VCaP (cell line): ENCODE data around the gene SNIP1.

ENCODE experiments used
- H3K27ac ChIP-seq: fragments of 450-650 bp; 2 replicates; pipeline ENCODE4 v1.5.1; 2017
- CTCF ChIP-seq: fragments of 450-650 bp; conservative IDR thresholded peaks from 2 replicates; pipeline ENCODE4 v1.5.1; 2017; ENCODE audit warnings: mild to moderate bottlenecking, moderate library complexity

Gene SNIP1

GRCh38 chr1:37495875-37496274 lies 58.2 kb downstream of the SNIP1 start:
- H3K27ac ChIP-seq, result peak overlapping the region; percentile 95
- no peak for TF ChIP-seq CTCF

- peak overlapping the region; percentile 95 for H3K27ac ChIP-seq
- no peak for TF ChIP-seq CTCF
Observed at GRCh38 chr1:37493336-37494098, 60.6 kb downstream of the SNIP1 start.

GRCh38 chr1:37487619-37487984 lies 66.5 kb downstream of the SNIP1 start:
- peak; percentile 68 for TF ChIP-seq CTCF
- H3K27ac ChIP-seq, result peak overlapping the region; percentile 99

GRCh38 chr1:37486680-37487618 lies 67.1 kb downstream of the SNIP1 start:
- TF ChIP-seq CTCF, result peak; percentile 92
- H3K27ac ChIP-seq, result peak overlapping the region; percentile 99

- peak overlapping the region; percentile 99 for H3K27ac ChIP-seq
- TF ChIP-seq CTCF, result no peak
Observed at GRCh38 chr1:37485902-37486679, 68.0 kb downstream of the SNIP1 start.
